ENCODE results near the gene TMEM169.

The TMEM169 gene

GRCh38 chr2:216104691-216105090 is 23.0 kb downstream of the TMEM169 start:
- DNase-seq (ENCODE audit: low read depth) = no peak

- DNase-seq (ENCODE audit: low read depth) = no peak
Observed at GRCh38 chr2:216107320-216107719, 25.6 kb downstream of the TMEM169 start.

- DNase-seq (ENCODE audit: low read depth) = no peak
Observed at GRCh38 chr2:216107760-216108159, 26.0 kb downstream of the TMEM169 start.

GRCh38 chr2:216108310-216108966 is 26.7 kb downstream of the TMEM169 start:
- no peak for DNase-seq (ENCODE audit: low read depth)

GRCh38 chr2:216108967-216109921 is 27.5 kb downstream of the TMEM169 start, which contains the start of gene XRCC5:
TSS of gene XRCC5 (plus strand) at chr2:216109348. CDS start at chr2:216109437, 89 bp downstream.
- DNase-seq (ENCODE audit: low read depth) = peak; percentile 97

GRCh38 chr2:216109962-216110614 is 28.4 kb downstream of the TMEM169 start:
- peak; percentile 66 for DNase-seq (ENCODE audit: low read depth)

- peak; percentile 65 for DNase-seq (ENCODE audit: low read depth)
Observed at GRCh38 chr2:216110620-216111019, 28.9 kb downstream of the TMEM169 start.

- DNase-seq (ENCODE audit: low read depth) = no peak
Observed at GRCh38 chr2:216111122-216111521, 29.4 kb downstream of the TMEM169 start.

GRCh38 chr2:216112926-216113325 is 31.2 kb downstream of the TMEM169 start:
- no peak for DNase-seq (ENCODE audit: low read depth)

- no peak for DNase-seq (ENCODE audit: low read depth)
Observed at GRCh38 chr2:216113572-216113971, 31.9 kb downstream of the TMEM169 start.

- DNase-seq (ENCODE audit: low read depth) = no peak
Observed at GRCh38 chr2:216114382-216114713, 32.6 kb downstream of the TMEM169 start.

GRCh38 chr2:216114714-216115531 is 33.2 kb downstream of the TMEM169 start:
- DNase-seq (ENCODE audit: low read depth) = peak; percentile 99

GRCh38 chr2:216116418-216116817 is 34.7 kb downstream of the TMEM169 start:
- no peak for DNase-seq (ENCODE audit: low read depth)

GRCh38 chr2:216117561-216118340 is 36.0 kb downstream of the TMEM169 start:
- DNase-seq (ENCODE audit: low read depth) = peak; percentile 66

- no peak for DNase-seq (ENCODE audit: low read depth)
Observed at GRCh38 chr2:216118474-216118873, 36.8 kb downstream of the TMEM169 start.

GRCh38 chr2:216119146-216119545 is 37.4 kb downstream of the TMEM169 start:
- no peak for DNase-seq (ENCODE audit: low read depth)

- DNase-seq (ENCODE audit: low read depth) = no peak
Observed at GRCh38 chr2:216119986-216120385, 38.3 kb downstream of the TMEM169 start.

GRCh38 chr2:216121255-216121654 is 39.5 kb downstream of the TMEM169 start:
- no peak for DNase-seq (ENCODE audit: low read depth)

- no peak for DNase-seq (ENCODE audit: low read depth)
Observed at GRCh38 chr2:216126943-216127342, 45.2 kb downstream of the TMEM169 start.

GRCh38 chr2:216130346-216130971 is 48.7 kb downstream of the TMEM169 start:
- DNase-seq (ENCODE audit: low read depth) = no peak
